Psoas muscle (tissue), 8 donors: ENCODE data around the gene TRABD. TPM values are rescaled to one million over a fixed set of nuclear protein-coding genes. Genes with fewer than 3 reads are reported as not detected.
A peak's percentile ranks its signal among the peaks of the same experiment; 100 is the strongest.

Experiments
- ATAC-seq, 4 donors: fragments of 200-7000 bp; cut with Tn5 transposase; one replicate each; pipeline ENCODE4 v1.9.1; 2020; ENCODE audit warnings: moderate library complexity in 3 of 4, mild to moderate bottlenecking in 2 of 4
- DNase-seq, 2 donors: peaks; one replicate each; pipeline ENCODE4 v3.0.0-alpha.2; 2020
- H3K27ac ChIP-seq: fragments of 200-600 bp; one replicate; pipeline ENCODE4 v1.8.0; 2022
- H3K27me3 ChIP-seq, 3 donors: fragments of 200-600 bp in 1 of 3; one replicate each; pipeline versions ENCODE4 v1.6.1 to v1.8.0; 2013 to 2022; ENCODE audit warnings: low read length in 2 of 3, mild to moderate bottlenecking in 2 of 3, moderate library complexity in 1 of 3; ENCODE audit not compliant: insufficient read depth in 3 of 3
- H3K36me3 ChIP-seq, 2 donors: fragments of 200-600 bp in 1 of 2; one replicate each; pipeline versions ENCODE4 v1.6.1 to v1.8.0; 2013 to 2022; ENCODE audit warnings: low read depth in 1 of 2, mild to moderate bottlenecking in 1 of 2, moderate library complexity in 1 of 2; ENCODE audit not compliant: insufficient read depth in 1 of 2
- H3K4me1 ChIP-seq: fragments of 200-600 bp; one replicate; pipeline ENCODE4 v1.8.0; 2022
- H3K4me3 ChIP-seq: fragments of 200-600 bp; one replicate; pipeline ENCODE4 v1.8.0; 2022; ENCODE audit warnings: mild to moderate bottlenecking
- H3K9me3 ChIP-seq: fragments of 200-600 bp; one replicate; pipeline ENCODE4 v1.8.0; 2022
- CTCF ChIP-seq: fragments of 200-600 bp; IDR thresholded peaks from one replicate; pipeline ENCODE4 v1.8.0; 2022; ENCODE audit warnings: antibody characterized with exemption
- WGBS, 3 donors: extraction: QIAGEN DNeasy Blood & Tissue Kit; methylation state at CpG; one replicate each; pipeline versions ENCODE4 v1.1.6 to v1.1.7; 2013; 5-methylcytosine and 5-hydroxymethylcytosine counted together
- intact Hi-C, 2 donors: fragments of 100-400 bp; cut with DNase I; formaldehyde crosslinking; loops; one replicate each; pipeline versions ENCODE4 v1.11.0 to v1.14.2; 2022
- polyA plus RNA-seq, 3 donors: library from polyadenylated mRNA; stranded (reverse); fragments of 200-250 nt; gene quantifications; one replicate each; pipeline ENCODE4 v1.2.3, GENCODE V29; 2013
- total RNA-seq, 4 donors: library from RNA; stranded (reverse); fragmentation: NEBNext Ultra II Directional in 2 of 4; extraction: Animal tissue kit (Norgen Biotek cat#: 25700) in 2 of 4; gene quantifications; one replicate each; pipeline versions ENCODE4 v1.2.1 to v1.2.4, GENCODE V29; 2021 to 2023
- donor health status: healthy with polysubstance abuse.
- donor health status: DM: no; HTN: no; CAD: no; lungs with moderate emphysema.
- donor health status: Bipolar disorder and iron deficiency.
- donor health status: healthy.
- donor health status: DM: yes; HTN: yes; CAD: no.
- donor health status: DM: no; HTN: no; CAD: no.
- donor health status: DM: no; HTN: no; CAD: no.
- donor health status: DM: yes; HTN: yes; CAD: no.

Gene TRABD
- total and polyA plus RNA-seq, 7 donors: 19.9 to 52.1 (median 29.5) TPM

GRCh38 chr22:50226875-50227165, 41.1 kb downstream of the TRABD start:
- no peak for ATAC-seq
- no peak for TF ChIP-seq CTCF
- Histone ChIP-seq H3K9me3 (no peaks in the 10 kb centered on the region), H3K27me3 (no peaks in the 10 kb centered on the region), H3K36me3 (peaks cover 6 to 85% of the 10 kb centered on the region in 2 donors), H3K4me3 (no peak overlapping the region), H3K27ac (no peak overlapping the region), H3K4me1 (no peaks in the 10 kb centered on the region)
- no peak for DNase-seq
- 91 to 94% (median 94%) methylated on average over 18 of the region's 18 CpGs for WGBS, 3 donors
- intact Hi-C loops: no loop called here

GRCh38 chr22:50227579-50228215, 42.0 kb downstream of the TRABD start:
- Histone ChIP-seq H3K4me3 (no peak overlapping the region), H3K9me3 (no peaks in the 10 kb centered on the region), H3K27ac (no peak overlapping the region), H3K36me3 (peaks cover 6 to 84% of the 10 kb centered on the region in 2 donors), H3K4me1 (no peaks in the 10 kb centered on the region), H3K27me3 (no peaks in the 10 kb centered on the region)
- 89 to 95% (median 91%) methylated on average over 23 to 25 of the region's 25 CpGs for WGBS, 3 donors
- no peak for ATAC-seq
- no peak for TF ChIP-seq CTCF
- intact Hi-C loops: no loop called here
- no peak for DNase-seq

GRCh38 chr22:50228366-50228765, 42.7 kb downstream of the TRABD start:
- Histone ChIP-seq H3K4me3 (no peak overlapping the region), H3K9me3 (no peaks in the 10 kb centered on the region), H3K36me3 (peaks cover 6 to 84% of the 10 kb centered on the region in 2 donors), H3K27ac (no peak overlapping the region), H3K4me1 (no peaks in the 10 kb centered on the region), H3K27me3 (no peaks in the 10 kb centered on the region)
- TF ChIP-seq CTCF: no peak
- ATAC-seq (no peak), DNase-seq (no peak)
- 91 to 95% (median 92%) methylated on average over 9 of the region's 9 CpGs for WGBS, 3 donors
- intact Hi-C loops: no loop called here

GRCh38 chr22:50229370-50229769, 43.7 kb downstream of the TRABD start:
- Histone ChIP-seq H3K4me1 (no peaks in the 10 kb centered on the region), H3K9me3 (no peaks in the 10 kb centered on the region), H3K36me3 (peaks cover 0 to 76% of the 10 kb centered on the region in 2 donors), H3K27me3 (no peaks in the 10 kb centered on the region), H3K27ac (no peak overlapping the region), H3K4me3 (no peak overlapping the region)
- DNase-seq: peak in 1 of 2 donors; percentile 39
- intact Hi-C loops: no loop called here
- ATAC-seq: no peak
- WGBS, 3 donors: 94% methylated on average over 16 of the region's 16 CpGs
- TF ChIP-seq CTCF: no peak
